GM12875 (cell line): ENCODE data around the gene KIAA1549.

Experiments used
- H3K4me3 ChIP-seq: one replicate; pipeline ENCODE4 v1.5.1; 2011; ENCODE audit warnings: low read depth, low read length, control low read depth
- CTCF ChIP-seq: IDR thresholded peaks from 2 replicates; pipeline ENCODE4 v1.5.1; 2011; ENCODE audit warnings: low read depth, mild to moderate bottlenecking, control low read depth, inconsistent platforms, low read length, moderate library complexity, borderline replicate concordance; ENCODE audit not compliant: insufficient read depth

Gene KIAA1549

DNA sequence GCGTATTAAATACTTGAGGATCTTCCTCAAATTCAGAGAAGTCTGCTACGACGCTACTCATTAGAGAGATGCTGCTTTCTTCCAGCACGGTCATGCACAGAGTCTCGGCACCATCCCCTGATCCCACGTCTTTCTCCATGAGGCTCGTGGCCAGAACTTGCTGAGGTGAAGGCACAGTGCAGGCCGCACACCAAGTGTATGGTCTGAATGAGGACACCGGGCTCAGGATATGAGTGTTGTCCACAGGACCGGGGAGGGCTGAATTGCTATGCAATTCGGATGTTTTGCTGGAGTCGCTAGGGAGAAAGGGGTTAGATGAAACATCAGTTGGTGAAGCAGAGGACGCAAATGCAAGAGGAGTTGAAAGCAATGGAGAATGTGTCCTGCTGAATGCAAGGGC, 63.0 kb downstream of the KIAA1549 start:
- TF ChIP-seq CTCF: no peak
- no peak overlapping the region for H3K4me3 ChIP-seq

- no peak for TF ChIP-seq CTCF
- H3K4me3 ChIP-seq: no peak overlapping the region
Observed at GRCh38 chr7:138917771-138918170, 63.4 kb downstream of the KIAA1549 start.

- TF ChIP-seq CTCF: no peak
- H3K4me3 ChIP-seq: no peak overlapping the region
Observed at GRCh38 chr7:138916731-138917130, 64.5 kb downstream of the KIAA1549 start.

DNA sequence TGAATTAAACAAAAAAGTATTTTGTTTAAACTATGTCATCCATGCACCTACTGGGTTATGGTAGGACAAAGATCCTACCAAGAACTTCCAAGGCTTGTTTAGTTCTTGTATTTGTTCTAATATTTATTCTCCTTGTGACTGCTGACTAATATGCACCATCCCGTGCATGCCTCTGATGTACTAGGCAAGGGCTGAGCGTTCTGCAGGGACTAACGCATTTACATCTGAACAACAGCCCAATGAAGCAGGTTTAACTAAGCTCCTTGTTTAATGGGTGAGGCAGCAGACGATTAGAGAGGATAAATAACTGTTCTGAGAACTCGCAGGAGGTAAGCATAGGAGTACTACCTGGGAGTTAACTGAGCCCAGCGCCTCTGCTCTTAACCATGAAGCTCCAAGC, 64.9 kb downstream of the KIAA1549 start:
- no peak overlapping the region for H3K4me3 ChIP-seq
- TF ChIP-seq CTCF: no peak

GRCh38 chr7:138913783-138914182, 67.4 kb downstream of the KIAA1549 start:
- H3K4me3 ChIP-seq: no peak overlapping the region
- TF ChIP-seq CTCF: no peak

DNA sequence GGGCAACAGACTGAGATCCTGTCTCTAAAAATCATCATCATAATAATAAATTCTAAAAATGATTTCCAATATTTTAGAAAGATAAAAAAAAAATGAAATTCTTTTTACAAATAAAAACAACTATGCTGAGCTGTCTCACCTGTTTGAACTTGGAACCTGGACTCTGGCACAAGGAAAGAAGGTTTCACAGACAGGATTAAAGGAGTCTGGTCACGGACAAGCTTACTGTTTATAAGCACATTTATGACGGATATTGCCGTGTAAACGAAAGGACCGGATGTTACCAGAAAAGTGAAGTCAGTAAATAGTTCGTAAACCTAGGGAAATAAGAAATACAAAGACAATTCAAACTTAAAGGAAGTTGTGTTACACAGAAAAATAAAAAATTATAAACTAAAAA, 70.2 kb downstream of the KIAA1549 start:
- no peak for TF ChIP-seq CTCF
- H3K4me3 ChIP-seq: no peak overlapping the region

- H3K4me3 ChIP-seq: no peak overlapping the region
- TF ChIP-seq CTCF: no peak
Observed at GRCh38 chr7:138907850-138908249, 73.3 kb downstream of the KIAA1549 start.
